T-helper 1 cell treated with Interleukin-12 subunit alpha and Interleukin-12 subunit beta and Interleukin-4 antibody, amounts not matched to agents 30 ng/mL and 1 ng/mL, for 36 hours (primary cell): ENCODE data around the gene CDH23. TPM values are rescaled to one million over a fixed set of nuclear protein-coding genes. Genes with fewer than 3 reads are reported as not detected.

Experiments
- intact Hi-C: fragments of 100-400 bp; cut with micrococcal nuclease; formaldehyde crosslinking; loops from one replicate; pipeline ENCODE4 v1.15.1; 2024
- total RNA-seq: library from RNA; stranded (reverse); gene quantifications from 2 replicates; pipeline ENCODE4 v1.2.3, GENCODE V29; 2022

Gene CDH23
- total RNA-seq, 1 donor from 2014 or later, result 1.3 TPM

DNA sequence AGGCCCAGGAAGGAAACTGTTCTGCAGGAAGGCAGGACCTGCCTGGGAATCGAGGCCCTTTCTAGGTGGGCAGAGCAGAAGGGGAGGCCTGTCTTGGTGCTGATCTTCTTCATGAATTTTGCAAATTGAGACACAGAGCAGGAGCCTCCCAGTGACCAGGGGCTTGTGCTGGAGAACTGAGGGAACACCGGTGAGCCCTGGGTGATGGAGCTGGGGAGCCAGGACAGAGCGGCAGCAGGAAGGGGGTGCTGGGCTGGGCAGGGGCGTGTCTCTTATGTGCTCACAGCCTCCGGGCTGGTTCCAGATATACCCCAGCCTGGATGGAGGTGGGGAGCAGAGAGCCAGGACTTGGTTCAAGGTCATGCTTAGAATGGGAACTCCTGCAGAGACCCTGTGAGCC, 182.9 kb downstream of the CDH23 start:
- intact Hi-C loops, result no loop called here

DNA sequence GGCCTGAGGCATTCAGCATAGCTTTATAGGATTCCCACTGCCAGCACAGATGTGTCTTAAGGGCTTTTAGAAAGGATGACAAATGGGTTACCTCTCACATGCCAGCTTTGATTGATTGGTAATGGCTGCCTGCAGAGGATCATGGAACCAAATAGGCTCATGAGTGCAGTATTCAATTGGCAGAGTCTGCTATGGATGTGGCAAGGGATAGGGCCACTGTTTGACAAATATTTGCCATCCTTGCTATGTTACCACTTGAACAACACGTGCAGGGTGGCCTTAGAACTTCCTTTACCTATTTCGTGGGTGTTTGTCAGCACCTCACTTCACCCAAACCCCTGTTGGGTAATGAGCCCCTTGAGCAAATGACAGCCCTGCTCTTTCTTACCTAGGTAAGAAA, 183.7 kb downstream of the CDH23 start:
- intact Hi-C loops, result no loop called here

GRCh38 chr10:71580926-71581325, 184.2 kb downstream of the CDH23 start:
- intact Hi-C loops, result no loop called here

- intact Hi-C loops, result no loop called here
Observed at GRCh38 chr10:71581376-71581775, 184.7 kb downstream of the CDH23 start.

DNA sequence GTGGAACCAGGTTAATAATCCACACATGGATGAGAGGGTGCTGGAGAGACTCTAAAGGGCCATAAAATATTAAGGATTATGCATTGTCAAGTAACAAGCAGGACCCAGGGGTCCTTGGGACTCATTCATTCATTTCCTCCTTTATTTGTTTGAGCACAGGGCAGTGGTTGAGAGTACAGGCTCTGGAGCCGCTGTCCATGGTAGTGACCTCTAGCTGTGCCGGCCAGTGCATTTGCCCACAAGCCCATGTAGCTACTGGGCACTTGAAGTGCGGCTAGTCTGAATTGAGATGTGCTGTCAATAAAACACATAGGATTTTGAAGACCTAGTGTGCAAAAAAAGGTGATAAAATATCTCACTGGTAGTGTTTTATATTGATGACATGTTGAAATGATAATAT, 185.3 kb downstream of the CDH23 start:
- intact Hi-C loops, result no loop called here

DNA sequence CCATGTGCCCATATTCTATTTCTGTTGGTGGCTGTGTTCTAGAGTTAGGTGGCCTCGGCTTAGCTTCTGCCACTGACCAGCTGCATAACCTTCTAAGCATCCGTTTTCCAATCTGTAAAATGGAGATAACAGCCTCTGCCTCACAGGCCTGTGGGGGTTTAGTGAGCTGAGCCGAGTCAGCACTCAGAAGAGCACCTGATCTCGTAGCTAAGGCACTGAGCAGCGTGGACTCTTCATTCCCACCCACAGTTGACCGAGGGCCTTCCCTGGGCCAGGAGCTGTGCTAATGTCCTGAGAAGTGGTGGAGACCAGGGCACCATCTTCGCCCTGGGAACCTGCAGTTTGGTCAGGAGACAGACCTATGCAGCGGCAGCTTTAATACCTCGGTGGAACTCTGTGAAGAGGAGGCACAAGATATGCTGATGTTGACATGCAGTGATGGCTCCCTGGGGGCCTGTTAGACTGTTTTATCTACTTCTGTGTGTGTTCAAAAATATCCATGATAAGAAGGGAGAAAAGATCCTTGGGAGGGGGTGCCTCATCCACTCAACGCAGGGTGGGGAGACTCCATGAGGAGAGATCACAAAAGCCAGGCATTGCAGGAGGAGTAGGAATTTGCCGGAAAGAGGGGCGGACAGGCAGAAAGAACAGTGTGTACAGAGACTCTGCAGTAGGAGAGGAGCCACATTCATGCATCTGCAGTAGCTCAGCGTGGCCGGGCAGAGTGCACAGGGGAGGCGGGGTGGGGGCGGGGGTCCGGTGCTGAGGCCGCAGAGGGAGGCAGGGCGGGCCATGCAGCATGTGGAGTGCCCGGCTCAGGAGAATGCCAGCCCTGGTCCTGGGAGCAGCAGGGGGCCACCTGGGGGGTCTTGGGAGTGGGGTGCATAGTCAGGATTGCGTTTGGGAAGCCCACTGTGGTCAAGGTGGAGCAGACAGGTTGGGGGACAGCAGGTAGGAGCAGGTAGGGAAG, 186.1 kb downstream of the CDH23 start:
- intact Hi-C loops, result no loop called here

DNA sequence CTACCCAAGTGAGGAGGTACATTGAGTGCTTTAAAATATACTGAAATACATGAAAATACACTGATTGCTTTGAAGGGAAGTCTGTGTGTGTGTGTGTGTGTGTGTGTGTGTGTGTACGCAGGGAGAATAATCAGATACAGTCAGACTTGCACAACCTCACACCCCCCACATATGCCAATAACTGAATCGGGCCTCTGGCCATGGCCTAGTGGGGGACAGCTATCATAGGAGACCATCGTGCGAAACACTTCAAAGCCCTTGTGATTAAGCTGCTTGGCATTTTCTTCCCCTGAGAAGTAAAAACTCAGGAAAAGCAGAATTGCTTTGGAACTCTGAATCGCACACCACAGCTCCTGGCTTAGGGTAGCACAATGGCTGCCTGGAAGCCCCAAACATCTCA, 187.7 kb downstream of the CDH23 start:
- intact Hi-C loops, result no loop called here

GRCh38 chr10:71584902-71585563, 188.3 kb downstream of the CDH23 start:
- intact Hi-C loops, result no loop called here

DNA sequence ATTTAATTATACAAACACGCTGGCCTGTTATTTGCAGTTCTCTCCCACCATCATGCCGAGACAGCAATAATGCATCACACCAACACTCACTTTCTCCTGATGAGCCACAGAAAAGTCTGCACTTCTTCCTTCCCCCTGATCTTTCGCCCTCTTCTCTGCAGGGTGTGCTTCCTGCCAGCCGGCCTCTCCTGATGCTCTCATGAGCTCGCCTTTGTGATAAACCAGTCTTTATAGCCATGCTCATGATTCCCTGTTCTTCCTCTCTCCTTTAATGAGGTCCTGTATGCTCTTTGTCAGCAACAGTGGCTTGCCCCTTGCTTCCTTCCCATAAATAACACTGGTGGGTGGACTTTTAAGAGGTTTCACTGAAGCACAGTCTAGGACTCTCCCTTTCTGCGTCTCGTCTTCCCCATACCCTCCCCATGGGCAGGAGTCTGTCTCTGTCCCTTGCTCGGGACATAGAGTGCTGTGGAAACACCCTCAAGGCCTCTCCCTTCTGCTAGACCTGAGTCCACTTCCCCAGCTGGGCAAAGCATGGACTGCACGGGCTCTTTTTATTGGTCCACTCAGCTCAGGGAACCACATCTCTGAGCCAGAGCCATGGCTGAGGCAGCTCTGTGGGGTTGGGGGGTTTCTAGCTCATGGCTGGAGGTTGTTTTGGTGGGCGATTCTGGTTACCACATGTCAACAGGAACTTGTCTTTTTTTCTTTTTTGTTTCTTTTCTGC, 189.0 kb downstream of the CDH23 start:
- intact Hi-C loops, result no loop called here

- intact Hi-C loops, result no loop called here
Observed at GRCh38 chr10:71587941-71588573, 191.3 kb downstream of the CDH23 start.

GRCh38 chr10:71588685-71589084, 192.0 kb downstream of the CDH23 start:
- intact Hi-C loops, result no loop called here

GRCh38 chr10:71589617-71590551, 193.2 kb downstream of the CDH23 start:
- intact Hi-C loops, result no loop called here

DNA sequence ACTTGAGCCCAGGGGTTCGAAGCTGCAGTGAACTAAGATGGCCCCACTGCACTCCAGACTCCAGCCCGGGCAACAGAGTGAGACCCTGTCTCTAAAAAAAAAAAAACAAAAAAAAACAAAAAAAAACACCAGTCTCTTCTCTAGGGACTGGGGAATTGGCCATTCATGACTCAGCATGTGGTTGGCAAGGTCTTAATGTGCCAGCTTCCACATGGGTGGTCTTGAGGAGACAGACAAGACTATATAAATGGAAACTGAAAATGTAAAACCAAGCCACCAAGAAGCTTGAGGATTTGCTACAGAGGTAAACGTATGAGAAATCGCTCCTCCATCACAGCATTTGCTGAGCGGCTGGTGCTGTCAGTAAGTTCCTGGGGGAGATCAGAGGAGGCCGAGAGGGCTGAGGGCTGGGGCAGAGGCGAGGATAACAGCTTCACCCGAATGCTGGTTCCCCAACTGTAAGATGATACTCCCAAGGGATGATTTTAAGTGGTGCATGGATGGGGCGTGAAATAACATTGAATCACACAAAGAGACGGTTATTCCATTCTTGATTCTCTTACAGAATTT, 194.1 kb downstream of the CDH23 start:
- intact Hi-C loops, result no loop called here

- intact Hi-C loops, result no loop called here
Observed at GRCh38 chr10:71594934-71595571, 198.3 kb downstream of the CDH23 start.

DNA sequence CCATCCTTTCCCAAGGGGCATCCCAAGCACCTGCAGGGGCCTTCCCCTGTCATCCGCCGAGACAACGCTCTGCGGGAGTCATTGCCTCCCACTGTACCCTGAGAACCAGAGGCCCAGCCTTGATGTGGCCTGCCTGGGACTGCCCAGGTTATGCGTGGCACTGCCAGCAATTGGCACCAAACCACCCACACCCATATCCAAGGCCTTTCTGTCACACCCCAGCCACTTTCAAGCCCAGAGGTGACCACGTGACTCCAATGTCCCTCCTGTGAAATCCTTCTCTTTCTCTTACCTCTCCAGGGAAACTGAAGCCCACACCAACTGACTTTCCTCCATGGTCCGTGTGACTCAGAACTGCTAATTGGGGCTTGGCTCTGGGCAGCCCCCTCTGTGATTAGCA, 198.9 kb downstream of the CDH23 start:
- intact Hi-C loops, result no loop called here

DNA sequence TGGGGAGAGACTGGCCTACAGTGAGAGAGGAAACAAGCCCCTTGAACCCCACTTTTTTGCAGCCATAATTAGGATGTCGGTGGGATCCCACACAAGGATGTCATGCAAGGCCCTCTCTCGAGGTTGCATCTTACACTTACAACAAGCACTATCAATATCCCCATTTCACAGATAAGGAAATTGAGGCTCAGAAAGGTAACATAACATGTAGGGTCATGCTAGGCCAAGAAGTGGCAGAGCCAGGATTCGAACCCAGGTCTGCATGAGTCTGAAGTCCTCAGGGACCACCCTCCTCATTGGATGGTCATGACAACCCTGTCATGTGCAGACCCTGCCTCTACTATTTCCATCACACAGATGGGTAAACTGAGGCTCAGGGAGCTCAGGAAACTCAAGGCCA, 199.4 kb downstream of the CDH23 start:
- intact Hi-C loops, result no loop called here

- intact Hi-C loops, result no loop called here
Observed at GRCh38 chr10:71596759-71597158, 200.0 kb downstream of the CDH23 start.

DNA sequence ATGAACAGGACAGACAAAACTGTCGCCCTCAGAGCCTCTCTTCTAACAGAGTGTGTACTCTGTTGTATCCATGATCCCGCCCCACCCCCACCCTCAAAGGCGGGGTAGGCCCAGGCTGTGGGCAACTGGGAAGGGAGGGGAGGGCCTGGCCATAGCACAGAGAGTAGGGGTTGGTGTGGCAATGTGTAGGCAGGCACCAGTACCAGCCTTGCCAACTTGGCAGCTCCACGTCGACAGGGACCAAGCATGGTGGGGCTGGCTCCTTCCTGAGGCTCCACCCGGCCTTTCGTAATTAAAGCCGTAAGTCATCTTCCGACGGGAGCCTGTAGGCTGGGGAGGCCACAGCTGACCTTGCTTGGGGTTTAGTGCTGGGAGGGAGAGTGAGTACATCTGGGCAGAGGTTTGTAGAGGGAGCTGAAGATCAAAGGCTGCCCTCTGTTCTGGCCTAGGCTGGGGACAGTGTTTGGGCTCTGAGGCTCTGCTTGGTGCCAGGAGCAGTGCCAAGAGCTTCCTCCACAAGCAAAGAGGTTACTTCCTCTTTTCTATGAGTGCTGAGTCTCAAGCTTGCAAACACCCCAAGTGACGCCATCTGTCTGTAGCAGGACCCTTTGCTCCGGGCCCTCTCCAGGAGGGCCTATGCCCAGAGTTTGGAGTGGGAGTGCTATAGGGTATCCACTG, 201.2 kb downstream of the CDH23 start:
- intact Hi-C loops, result no loop called here

GRCh38 chr10:71598621-71599055, 201.9 kb downstream of the CDH23 start:
- intact Hi-C loops, result no loop called here
